H4 (cell line): Measurements from ENCODE around the gene ABLIM1. TPM values are rescaled to one million over a fixed set of nuclear protein-coding genes. Genes with fewer than 3 reads are reported as not detected.

Experiments
- DNase-seq: peaks from one replicate; pipeline ENCODE4 v3.0.0-alpha.2; 2015; ENCODE audit warnings: low spot score
- total RNA-seq: library from RNA; depleted of rRNA; stranded (reverse); fragments of >200 nt; shearing (Covaris generic); gene quantifications from 2 replicates; pipeline ENCODE4 v1.2.3, GENCODE V29; 2014

ABLIM1 gene
- total RNA-seq, 1 experiment from 2014 or later = 1.2 TPM

DNA sequence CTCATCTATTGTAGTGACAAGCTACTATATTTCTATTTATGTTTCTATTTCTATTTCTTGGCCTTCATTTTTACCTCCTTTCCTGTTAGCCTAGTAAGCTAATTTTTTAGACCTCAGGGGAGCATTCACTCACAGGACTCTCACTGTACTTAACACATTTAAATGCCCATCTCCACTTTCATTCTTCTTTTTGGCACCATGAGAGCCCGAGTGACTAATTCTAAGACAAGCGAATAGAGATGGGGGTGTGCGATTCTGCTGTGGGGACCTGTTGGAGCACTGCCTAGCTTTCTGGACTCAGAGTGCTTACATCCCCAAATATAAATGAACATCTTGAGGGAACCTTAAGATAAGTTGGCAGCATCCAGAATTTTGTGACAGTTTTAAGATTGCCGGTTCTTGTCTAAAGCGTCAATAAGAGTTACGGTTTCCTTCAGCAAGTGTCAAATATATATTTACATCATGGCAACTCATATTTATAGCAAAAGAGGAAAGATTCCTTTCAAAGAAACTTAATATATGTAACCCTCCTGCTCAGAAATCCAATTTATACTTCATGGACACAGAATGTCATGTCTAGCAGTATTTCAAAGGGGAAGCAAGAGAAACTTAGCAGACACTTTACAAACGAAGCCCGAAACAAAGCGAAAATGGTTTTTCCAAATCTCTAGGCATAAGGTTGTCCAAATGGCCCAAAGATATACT is 199.7 kb downstream of the ABLIM1 start:
- DNase-seq = no peak

DNA sequence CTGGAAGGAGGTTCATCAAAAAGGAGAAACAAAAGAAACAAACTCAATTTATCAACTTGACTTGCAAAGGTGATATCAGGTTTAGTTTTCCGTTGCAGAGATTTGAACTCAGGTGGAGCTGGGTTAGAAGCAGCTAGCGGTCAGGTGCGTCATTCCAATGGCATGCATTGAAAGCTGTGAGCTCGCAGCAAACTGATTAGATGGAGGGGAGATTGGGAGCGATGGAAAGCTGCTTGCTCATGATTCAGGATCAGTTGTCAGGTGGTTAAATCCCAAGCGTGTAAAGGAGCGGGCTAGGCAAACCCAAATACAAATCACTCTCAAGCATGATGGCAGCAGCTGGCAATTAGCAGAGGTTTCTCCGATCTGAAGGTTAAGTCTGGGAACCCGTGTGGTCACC is 204.5 kb downstream of the ABLIM1 start:
- no peak for DNase-seq

- DNase-seq = no peak
Measured at GRCh38 chr10:114448897-114449296, 209.2 kb downstream of the ABLIM1 start.

GRCh38 chr10:114445332-114445731 is 212.7 kb downstream of the ABLIM1 start:
- DNase-seq = no peak

GRCh38 chr10:114444819-114445218 is 213.3 kb downstream of the ABLIM1 start:
- no peak for DNase-seq

DNA sequence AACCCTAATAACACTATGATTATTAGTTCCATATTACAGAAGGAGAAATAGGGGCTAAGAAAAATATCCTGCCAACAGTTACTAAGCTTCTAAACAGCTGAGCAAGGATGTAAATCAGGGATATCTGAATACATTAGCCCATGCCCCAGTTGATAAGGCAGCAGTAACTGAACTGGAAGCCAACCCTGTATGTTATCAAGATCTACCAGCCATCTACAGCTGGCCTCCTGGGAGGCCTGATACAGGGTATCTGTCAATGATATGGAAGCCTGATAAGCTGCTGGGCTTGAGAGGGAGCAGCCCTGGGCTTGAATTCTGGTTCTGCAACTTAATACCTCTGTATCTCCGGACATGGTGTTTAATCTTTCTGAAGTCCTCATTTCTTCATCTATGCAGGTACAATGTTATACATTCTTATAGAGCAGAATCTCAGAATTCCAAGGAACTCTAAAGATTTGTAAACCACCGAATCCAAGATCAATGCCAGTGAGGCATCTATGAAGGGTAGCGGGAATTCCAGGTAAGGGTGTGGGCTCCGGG is 215.9 kb downstream of the ABLIM1 start:
- no peak for DNase-seq

DNA sequence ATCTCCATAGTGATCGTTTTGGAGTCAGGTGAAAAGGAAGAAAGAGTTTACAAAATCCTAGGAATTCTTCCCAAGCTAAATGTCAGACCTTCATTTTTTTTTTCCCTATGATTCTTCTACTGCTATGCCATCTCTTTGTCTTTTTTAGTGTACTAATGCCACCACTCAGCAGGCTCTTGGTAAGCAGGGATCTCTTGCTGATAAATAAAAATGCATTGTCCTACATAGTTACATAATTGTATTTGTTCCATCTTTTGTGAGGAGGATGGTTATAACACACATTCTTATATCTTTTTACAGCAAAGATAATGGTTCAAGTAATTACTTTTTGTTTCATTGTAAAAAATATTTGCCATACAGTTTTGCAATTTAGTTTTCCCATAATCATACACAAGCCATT is 217.0 kb downstream of the ABLIM1 start:
- no peak for DNase-seq

DNA sequence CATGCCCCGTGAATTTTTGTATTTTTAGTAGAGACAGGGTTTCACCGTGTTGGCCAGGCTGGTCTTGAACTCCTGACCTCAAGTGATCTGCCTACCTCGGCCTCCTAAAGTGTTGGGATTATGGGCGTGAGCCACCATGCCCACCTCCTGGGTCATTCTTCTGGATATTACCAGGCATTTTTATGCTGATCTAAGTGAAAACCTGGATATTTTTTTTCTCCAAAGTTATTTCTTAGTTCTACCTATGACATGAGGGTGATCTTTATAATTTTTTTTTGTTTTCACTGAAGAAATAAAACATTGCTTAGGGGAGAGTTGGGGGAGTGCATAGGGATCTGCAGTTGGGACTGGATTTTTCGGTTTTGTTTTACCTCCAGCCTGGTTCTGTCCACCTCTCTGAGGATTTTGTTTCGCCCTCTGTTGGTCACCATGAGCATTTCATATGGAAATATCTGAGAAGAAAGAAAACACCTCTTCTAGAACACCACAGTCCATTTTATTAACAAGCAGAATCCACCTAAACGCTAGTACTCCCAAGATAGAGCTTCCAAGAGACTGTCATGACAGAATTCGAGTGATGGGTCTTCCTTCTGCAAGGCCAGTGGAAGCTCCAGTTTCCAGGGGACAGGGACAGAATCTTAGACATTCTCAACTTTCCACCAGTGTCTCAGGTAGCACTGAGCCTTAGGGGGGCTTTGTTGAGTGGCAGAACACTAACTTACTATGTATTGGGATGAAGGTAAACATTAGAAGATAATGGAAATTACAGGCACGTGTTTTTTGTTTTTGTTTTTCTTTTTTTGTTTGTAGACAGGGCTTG is 220.4 kb downstream of the ABLIM1 start:
- peak; percentile 21 for DNase-seq

GRCh38 chr10:114436941-114437340 is 221.1 kb downstream of the ABLIM1 start:
- DNase-seq = no peak

DNA sequence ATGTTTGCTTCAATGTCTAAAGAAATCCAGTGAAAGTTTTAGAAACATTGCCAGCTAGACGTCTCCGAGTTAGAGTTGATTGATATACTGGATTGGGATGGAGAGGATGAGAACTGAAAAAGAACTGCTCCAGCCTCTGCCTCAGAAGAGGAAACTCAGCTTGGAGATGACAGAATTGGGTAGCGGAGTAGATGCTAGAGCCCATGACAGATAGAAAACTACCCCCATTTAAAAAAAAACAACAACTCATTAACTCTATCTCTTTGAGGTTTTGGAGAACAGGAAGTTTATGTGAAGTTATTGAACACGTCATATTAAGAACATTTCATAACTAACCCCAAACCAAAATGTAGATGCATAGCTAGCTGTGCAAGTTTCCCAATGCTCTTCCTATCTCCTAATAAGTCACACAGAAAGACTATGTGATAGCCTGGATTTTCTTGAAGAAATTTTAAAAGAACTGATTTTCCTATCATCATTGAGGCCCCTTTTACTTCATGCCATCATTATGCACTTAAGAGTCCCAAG is 225.4 kb downstream of the ABLIM1 start:
- no peak for DNase-seq

DNA sequence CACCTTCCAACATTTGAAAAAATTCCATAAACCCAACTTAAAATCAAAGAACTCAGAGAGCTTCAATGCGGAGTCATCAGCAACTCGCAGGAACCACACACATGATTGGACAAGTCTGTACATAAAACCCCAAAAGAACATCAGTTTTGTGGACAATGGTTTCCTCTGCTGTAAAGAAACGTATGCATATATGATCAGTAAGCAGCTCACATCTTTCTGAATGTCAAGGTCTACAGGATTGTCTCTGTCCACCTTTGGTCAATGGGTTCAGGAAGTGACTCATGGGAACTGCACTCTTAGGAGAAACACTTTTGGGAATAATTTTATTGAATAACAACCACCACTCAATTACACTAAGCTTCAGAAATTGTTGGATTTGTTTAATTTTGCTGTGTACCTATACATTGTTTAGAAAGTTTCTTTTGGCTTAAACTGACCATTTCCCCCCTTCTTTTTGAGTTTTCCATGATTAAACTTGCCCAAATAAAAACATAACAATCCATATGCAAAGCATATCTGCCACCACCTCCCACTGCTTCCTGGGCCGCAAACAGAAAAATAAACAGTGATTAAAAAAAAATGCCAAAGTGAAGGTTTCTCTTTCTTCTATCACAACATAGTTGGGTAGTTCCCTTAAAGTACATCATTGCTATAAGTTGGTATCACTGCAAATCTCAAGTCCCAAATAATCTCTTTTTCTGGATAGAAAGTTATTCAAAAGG is 226.5 kb downstream of the ABLIM1 start:
- DNase-seq = no peak

DNA sequence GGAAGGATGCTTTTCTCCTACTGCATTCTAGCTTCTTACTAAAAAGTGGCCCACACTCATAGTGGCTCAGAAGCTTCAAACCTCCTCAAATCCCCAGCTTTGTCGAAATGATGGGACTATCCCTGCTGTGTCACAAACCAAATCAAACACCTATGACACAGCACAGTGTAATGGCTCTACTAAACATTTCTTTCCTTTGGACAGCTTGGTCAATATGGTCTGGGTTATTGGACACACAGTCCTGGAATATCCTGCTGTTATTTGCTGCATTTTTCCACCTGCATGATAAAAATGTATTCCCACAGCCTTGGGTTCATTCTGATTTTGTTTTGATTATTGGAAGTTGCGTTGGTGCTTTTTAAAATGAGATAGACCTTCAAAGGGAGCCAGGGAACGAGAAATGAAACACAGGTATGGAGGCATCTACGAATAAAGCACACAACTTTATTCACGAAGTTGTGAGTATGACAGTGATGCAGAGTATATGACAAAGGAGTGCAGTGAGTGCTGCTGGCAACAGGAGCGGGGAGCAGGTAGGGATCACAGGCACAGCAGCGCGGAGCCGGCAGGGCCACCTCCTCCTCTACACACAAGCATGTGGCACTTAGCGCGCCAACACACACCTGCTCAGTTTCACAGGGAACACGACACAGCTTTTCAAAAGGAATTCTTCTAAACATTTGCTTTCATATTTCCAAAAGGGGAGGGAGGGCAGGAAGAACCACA is 227.2 kb downstream of the ABLIM1 start:
- DNase-seq = no peak

- no peak for DNase-seq
Measured at GRCh38 chr10:114429581-114430335, 228.3 kb downstream of the ABLIM1 start.

DNA sequence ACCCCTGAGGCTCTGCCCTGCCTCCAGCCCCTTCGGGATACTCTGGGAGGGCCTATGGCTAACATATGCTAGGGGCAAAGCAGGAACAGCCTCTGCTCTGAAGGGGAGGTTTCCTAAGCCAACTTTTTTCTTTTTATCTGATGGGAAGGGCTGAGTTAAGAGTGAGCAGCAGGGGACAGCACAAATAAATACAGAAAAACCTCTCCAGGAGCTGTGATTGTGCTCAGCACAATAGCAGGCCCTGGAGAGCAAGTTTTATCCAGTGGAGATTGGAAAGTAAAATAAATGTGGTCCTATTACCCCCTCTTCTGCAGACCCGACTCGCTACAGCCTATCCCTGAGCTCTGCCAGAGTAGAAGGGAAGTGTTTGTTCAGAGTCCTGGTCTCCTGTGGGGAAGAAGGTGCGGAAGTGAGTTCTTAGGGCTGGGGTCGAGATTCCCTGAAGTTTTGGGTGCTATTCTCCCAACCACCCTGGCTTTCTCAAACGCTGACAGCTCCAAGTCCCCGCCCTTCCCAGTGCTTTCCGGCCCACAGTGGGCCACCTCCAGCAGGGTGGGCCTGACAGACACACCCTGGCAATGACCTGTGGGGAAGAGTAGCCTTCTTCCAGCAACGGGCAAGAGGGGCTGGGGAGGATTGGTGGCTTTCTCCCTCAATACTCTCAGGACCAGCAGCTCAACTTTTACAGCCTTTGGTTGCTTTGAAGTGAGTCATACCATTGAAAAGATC is 230.8 kb downstream of the ABLIM1 start:
- no peak for DNase-seq

DNA sequence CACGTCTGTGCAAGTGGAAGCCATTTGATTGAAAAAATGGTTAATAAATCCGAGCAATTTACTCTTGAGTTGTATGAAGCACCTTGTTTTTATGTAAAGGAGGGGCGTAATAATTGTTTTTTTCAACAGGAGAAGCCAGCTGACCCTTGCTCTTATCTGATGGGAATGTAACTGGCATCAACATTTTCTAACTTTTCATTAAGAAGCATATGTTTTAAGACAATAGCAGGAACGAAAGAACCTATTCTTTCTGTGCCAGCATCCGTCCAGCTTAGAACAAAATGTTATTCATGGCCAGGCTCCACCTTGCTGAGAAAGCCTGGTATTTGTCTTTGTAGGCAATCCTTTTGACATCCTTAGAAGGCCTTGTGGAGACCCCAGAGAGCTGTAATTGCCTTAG is 231.6 kb downstream of the ABLIM1 start:
- no peak for DNase-seq

- DNase-seq = no peak
Measured at GRCh38 chr10:114420811-114421485, 237.1 kb downstream of the ABLIM1 start.

DNA sequence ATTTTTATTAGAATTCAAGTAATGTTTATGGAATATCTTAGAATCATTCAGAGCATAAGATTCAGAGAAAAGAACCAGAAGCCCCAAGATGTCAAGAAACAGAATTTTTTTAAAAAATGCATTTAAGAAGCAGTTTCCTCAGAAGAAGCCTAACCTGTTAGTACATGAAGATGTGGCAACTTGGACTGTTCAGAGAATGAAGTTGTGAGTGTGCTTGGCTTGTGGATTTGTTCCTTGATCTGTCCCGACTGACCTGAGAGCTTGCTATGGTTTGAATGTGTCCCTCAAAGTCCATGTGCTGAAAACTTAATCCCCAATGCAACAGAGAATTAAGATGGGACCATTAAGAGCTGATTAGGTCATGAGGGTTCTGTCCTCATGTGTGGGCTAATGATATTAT is 240.0 kb downstream of the ABLIM1 start:
- no peak for DNase-seq

DNA sequence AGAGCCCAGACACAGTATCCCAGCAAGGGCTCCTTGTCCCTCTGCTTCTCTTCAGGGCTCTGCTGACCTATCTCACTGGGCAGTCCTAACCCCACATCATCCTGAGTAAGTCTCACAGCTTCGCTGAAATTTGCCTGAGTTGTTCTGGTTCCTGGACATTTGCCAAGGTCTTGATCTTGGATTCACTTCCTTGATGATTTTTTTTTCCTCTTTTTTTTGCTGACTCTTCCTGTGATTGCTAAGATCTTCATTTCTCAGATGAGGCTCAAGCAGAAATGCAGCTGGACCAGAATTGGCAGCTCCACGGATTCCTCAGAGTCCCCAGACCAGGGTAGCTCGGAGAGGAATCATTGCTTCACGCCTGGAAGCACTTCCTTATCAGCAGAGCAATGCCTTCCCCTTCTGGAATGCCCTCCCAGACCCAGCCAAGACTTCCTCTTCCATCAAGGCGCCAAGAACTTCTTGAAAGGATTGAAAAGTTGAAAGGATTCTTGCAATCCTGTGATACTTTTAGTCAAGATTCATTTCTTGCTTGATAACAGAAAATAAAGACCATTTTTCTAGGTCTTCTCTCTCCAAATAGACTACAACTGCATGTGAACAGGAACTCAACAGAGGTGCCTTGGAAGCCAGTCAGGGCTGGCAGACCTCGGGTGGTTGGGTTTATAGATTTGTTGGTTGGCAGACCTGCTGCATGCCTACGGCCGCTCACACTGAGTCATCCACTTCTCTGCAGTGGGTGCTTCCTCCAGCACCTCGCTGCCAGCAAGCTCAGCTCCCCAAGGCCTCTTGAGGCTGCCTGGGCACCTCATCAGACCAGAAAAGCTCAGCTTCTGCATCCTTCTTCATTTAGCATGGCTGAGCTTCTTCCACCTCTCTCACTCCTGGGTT is 244.9 kb downstream of the ABLIM1 start:
- peak; percentile 77 for DNase-seq
